Measurements from ENCODE around the gene PPP1R15B. TPM values are rescaled to one million over a fixed set of nuclear protein-coding genes. Genes with fewer than 3 reads are reported as not detected.

PPP1R15B gene
- total and polyA plus RNA-seq, 10 of the 15 experiments (the other 5 are each of a cell fraction or from before 2014, with no cell fraction given): 13.9 to 38.1 (median 26.5) TPM

DNA sequence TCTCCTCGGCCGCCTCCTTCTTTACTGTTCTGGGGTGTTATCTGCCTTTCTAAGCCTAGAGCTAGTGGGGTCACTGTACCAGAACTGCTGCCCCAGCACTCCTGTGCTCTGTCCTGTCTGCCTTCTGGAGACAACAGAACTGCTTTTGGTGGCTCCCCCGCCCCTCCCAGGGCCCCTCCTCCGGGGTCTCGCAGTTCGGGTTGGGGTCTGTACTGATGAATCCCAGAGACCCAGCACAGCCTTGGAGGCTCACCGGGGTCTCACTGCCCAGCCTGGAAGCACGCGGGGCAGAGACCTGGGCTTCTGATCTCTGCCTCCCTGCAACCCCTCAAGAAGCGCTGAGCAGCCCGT lies 48.7 kb downstream of the PPP1R15B start (continued):
- TF ChIP-seq NR2F1 (conservative IDR thresholded peaks at IDR 0.05) (no peak), ZNF622 (IDR thresholded peaks at IDR 0.05) (no peak), LARP7 (IDR thresholded peaks at IDR 0.05) (no peak), RB1 (IDR thresholded peaks at IDR 0.05; ENCODE audit: borderline replicate concordance) (no peak), TCF3 (IDR thresholded peaks at IDR 0.05; ENCODE audit: borderline replicate concordance, insufficient read depth, low read depth, low read length) (no peak), ZNF217 (IDR thresholded peaks at IDR 0.05) (no peak), FOS (IDR thresholded peaks at IDR 0.05; ENCODE audit: borderline replicate concordance, extremely low read depth, insufficient read length) (no peak), CHD2 (IDR thresholded peaks at IDR 0.05; ENCODE audit: borderline replicate concordance, low read depth, low read length) (no peak), NFXL1 (IDR thresholded peaks at IDR 0.05; ENCODE audit: borderline replicate concordance) (no peak)
- TF ChIP-seq, protein P1, sequence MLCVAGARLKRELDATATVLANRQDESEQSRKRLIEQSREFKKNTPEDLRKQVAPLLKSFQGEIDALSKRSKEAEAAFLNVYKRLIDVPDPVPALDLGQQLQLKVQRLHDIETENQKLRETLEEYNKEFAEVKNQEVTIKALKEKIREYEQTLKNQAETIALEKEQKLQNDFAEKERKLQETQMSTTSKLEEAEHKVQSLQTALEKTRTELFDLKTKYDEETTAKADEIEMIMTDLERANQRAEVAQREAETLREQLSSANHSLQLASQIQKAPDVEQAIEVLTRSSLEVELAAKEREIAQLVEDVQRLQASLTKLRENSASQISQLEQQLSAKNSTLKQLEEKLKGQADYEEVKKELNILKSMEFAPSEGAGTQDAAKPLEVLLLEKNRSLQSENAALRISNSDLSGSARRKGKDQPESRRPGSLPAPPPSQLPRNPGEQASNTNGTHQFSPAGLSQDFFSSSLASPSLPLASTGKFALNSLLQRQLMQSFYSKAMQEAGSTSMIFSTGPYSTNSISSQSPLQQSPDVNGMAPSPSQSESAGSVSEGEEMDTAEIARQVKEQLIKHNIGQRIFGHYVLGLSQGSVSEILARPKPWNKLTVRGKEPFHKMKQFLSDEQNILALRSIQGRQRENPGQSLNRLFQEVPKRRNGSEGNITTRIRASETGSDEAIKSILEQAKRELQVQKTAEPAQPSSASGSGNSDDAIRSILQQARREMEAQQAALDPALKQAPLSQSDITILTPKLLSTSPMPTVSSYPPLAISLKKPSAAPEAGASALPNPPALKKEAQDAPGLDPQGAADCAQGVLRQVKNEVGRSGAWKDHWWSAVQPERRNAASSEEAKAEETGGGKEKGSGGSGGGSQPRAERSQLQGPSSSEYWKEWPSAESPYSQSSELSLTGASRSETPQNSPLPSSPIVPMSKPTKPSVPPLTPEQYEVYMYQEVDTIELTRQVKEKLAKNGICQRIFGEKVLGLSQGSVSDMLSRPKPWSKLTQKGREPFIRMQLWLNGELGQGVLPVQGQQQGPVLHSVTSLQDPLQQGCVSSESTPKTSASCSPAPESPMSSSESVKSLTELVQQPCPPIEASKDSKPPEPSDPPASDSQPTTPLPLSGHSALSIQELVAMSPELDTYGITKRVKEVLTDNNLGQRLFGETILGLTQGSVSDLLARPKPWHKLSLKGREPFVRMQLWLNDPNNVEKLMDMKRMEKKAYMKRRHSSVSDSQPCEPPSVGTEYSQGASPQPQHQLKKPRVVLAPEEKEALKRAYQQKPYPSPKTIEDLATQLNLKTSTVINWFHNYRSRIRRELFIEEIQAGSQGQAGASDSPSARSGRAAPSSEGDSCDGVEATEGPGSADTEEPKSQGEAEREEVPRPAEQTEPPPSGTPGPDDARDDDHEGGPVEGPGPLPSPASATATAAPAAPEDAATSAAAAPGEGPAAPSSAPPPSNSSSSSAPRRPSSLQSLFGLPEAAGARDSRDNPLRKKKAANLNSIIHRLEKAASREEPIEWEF (IDR thresholded peaks at IDR 0.05; ENCODE audit: insufficient replicate concordance, low read depth, low read length): no peak
- TF ChIP-seq, protein P2, sequence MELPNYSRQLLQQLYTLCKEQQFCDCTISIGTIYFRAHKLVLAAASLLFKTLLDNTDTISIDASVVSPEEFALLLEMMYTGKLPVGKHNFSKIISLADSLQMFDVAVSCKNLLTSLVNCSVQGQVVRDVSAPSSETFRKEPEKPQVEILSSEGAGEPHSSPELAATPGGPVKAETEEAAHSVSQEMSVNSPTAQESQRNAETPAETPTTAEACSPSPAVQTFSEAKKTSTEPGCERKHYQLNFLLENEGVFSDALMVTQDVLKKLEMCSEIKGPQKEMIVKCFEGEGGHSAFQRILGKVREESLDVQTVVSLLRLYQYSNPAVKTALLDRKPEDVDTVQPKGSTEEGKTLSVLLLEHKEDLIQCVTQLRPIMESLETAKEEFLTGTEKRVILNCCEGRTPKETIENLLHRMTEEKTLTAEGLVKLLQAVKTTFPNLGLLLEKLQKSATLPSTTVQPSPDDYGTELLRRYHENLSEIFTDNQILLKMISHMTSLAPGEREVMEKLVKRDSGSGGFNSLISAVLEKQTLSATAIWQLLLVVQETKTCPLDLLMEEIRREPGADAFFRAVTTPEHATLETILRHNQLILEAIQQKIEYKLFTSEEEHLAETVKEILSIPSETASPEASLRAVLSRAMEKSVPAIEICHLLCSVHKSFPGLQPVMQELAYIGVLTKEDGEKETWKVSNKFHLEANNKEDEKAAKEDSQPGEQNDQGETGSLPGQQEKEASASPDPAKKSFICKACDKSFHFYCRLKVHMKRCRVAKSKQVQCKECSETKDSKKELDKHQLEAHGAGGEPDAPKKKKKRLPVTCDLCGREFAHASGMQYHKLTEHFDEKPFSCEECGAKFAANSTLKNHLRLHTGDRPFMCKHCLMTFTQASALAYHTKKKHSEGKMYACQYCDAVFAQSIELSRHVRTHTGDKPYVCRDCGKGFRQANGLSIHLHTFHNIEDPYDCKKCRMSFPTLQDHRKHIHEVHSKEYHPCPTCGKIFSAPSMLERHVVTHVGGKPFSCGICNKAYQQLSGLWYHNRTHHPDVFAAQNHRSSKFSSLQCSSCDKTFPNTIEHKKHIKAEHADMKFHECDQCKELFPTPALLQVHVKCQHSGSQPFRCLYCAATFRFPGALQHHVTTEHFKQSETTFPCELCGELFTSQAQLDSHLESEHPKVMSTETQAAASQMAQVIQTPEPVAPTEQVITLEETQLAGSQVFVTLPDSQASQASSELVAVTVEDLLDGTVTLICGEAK (IDR thresholded peaks at IDR 0.05; ENCODE audit: borderline replicate concordance): no peak

Data from GM12878 (cell line).